H1 (cell line): ENCODE data around the gene SLC52A1. TPM values are rescaled to one million over a fixed set of nuclear protein-coding genes. Genes with fewer than 3 reads are reported as not detected.

ENCODE experiments used
- CTCF ChIA-PET: fragments of 300-600 bp; sonication (Branson Sonifier 250); formaldehyde crosslinking; loops from one replicate; lab custom pipeline; 2021; ENCODE audit not compliant: partially characterized antibody; lab: Charles Lee
- POLR2A ChIA-PET: fragments of 300-600 bp; sonication (Branson Sonifier 250); formaldehyde crosslinking; loops from one replicate; lab custom pipeline; 2021; ENCODE audit warnings: inconsistent platforms; ENCODE audit not compliant: partially characterized antibody; lab: Charles Lee
- DNase-seq, 2 experiments: peaks; one replicate each; pipeline versions ENCODE4 v3.0.0 to v3.0.0-alpha.2; 2010 to 2022; ENCODE audit warnings: low spot score in 2 of 2, low read depth in 1 of 2, mixed read lengths in 1 of 2
- FAIRE-seq: peaks from 2 replicates; lab custom pipeline; 2011; peaks lifted over from hg19 to GRCh38; lab: Jason Lieb, UNC
- H2AFZ ChIP-seq: 2 replicates; pipeline ENCODE4 v1.8.1; 2012; ENCODE audit warnings: low read length, inconsistent platforms
- H2AK5ac ChIP-seq: 2 replicates; pipeline ENCODE4 v1.6.1; 2013; ENCODE audit warnings: low read depth, low read length
- H2BK120ac ChIP-seq: replicated peaks from 2 replicates; pipeline ENCODE3; 2013; ENCODE audit warnings: low read depth, low read length, inconsistent platforms
- H2BK12ac ChIP-seq: 2 replicates; pipeline ENCODE4 v1.6.1; 2013; ENCODE audit warnings: low read depth, low read length
- H2BK15ac ChIP-seq: 2 replicates; pipeline ENCODE4 v1.6.1; 2013; ENCODE audit warnings: low read length
- H2BK20ac ChIP-seq: 2 replicates; pipeline ENCODE4 v1.6.1; 2013; ENCODE audit warnings: low read length
- H2BK5ac ChIP-seq: 2 replicates; pipeline ENCODE4 v1.6.1; 2013; ENCODE audit warnings: low read depth, low read length
- H3K14ac ChIP-seq: 2 replicates; pipeline ENCODE4 v1.6.1; 2013; ENCODE audit warnings: inconsistent platforms; ENCODE audit not compliant: insufficient read length
- H3K18ac ChIP-seq: 2 replicates; pipeline ENCODE4 v1.6.1; 2013; ENCODE audit warnings: low read length; ENCODE audit errors: extremely low read depth
- H3K23ac ChIP-seq: 2 replicates; pipeline ENCODE4 v1.6.1; 2013; ENCODE audit warnings: inconsistent platforms; ENCODE audit not compliant: insufficient read length
- H3K23me2 ChIP-seq: 2 replicates; pipeline ENCODE4 v1.6.1; 2013; ENCODE audit warnings: low read depth, low read length
- H3K27ac ChIP-seq: 2 replicates; pipeline ENCODE4 v1.6.1; 2011; ENCODE audit warnings: low read depth, low read length, inconsistent platforms
- H3K27me3 ChIP-seq, 4 experiments: replicated peaks in 1 of 4; 1 replicate in 1 of 4; 2 replicates in 3 of 4; pipeline versions ENCODE4 v1.6.1 to v1.8.1; 2011 to 2013; ENCODE audit warnings: low read length in 3 of 4, mild to moderate bottlenecking in 3 of 4, inconsistent platforms in 2 of 4, mixed read lengths in 2 of 4, moderate library complexity in 1 of 4; ENCODE audit not compliant: control insufficient read depth in 3 of 4, insufficient read depth in 3 of 4; ENCODE audit errors: extremely low read depth in 1 of 4
- H3K36me3 ChIP-seq, 4 experiments: 2 replicates each; pipeline versions ENCODE4 v1.6.1 to v1.8.1; 2011 to 2013; ENCODE audit warnings: mild to moderate bottlenecking in 4 of 4, low read length in 3 of 4, moderate library complexity in 2 of 4, control low read depth in 1 of 4, inconsistent platforms in 1 of 4; ENCODE audit not compliant: insufficient read depth in 4 of 4, control insufficient read depth in 2 of 4
- H3K4ac ChIP-seq: replicated peaks from 2 replicates; pipeline ENCODE3; 2013; ENCODE audit warnings: low read length, low read depth, mixed read lengths, inconsistent platforms; ENCODE audit not compliant: insufficient read length
- H3K4me1 ChIP-seq, 4 experiments: replicated peaks in 1 of 4; 1 replicate in 1 of 4; 2 replicates in 3 of 4; pipeline versions ENCODE4 v1.6.1 to v1.8.1; 2011 to 2013; ENCODE audit warnings: low read length in 3 of 4, inconsistent platforms in 2 of 4, mixed read lengths in 1 of 4; ENCODE audit not compliant: insufficient read depth in 4 of 4, control insufficient read depth in 3 of 4
- H3K4me2 ChIP-seq, 2 experiments: 2 replicates each; pipeline versions ENCODE4 v1.6.1 to v1.8.1; 2011 to 2013; ENCODE audit warnings: low read depth in 2 of 2, low read length in 2 of 2, control low read depth in 1 of 2, inconsistent platforms in 1 of 2, mild to moderate bottlenecking in 1 of 2; ENCODE audit not compliant: insufficient read depth in 1 of 2
- H3K4me3 ChIP-seq, 4 experiments: fragments of 200-600, 300-600 bp in 1 of 4; sonication (generic), shearing (Covaris generic), sonication (Bioruptor Twin) in 1 of 4; 2 replicates each; pipeline versions ENCODE4 v1.5.1 to v1.8.1; 2011 to 2016; ENCODE audit warnings: low read length in 4 of 4, low read depth in 3 of 4, control low read depth in 2 of 4, inconsistent platforms in 2 of 4, mild to moderate bottlenecking in 2 of 4, mixed read lengths in 1 of 4, moderate library complexity in 1 of 4; ENCODE audit not compliant: insufficient read depth in 2 of 4; ENCODE audit errors: extremely low read depth in 1 of 4
- H3K56ac ChIP-seq: replicated peaks from 2 replicates; pipeline ENCODE3; 2013; ENCODE audit warnings: low read depth, mild to moderate bottlenecking, mixed read lengths, low read length, inconsistent platforms; ENCODE audit not compliant: insufficient read length
- H3K79me1 ChIP-seq: 2 replicates; pipeline ENCODE4 v1.6.1; 2013; ENCODE audit warnings: low read depth, low read length, control low read depth
- H3K79me2 ChIP-seq, 2 experiments: 2 replicates each; pipeline versions ENCODE4 v1.6.1 to v1.8.1; 2012 to 2013; ENCODE audit warnings: low read length in 2 of 2, mild to moderate bottlenecking in 2 of 2, inconsistent platforms in 1 of 2; ENCODE audit not compliant: insufficient read depth in 2 of 2, control insufficient read depth in 1 of 2
- H3K9ac ChIP-seq, 4 experiments: replicated peaks in 1 of 4; 1 replicate in 1 of 4; 2 replicates in 3 of 4; pipeline versions ENCODE4 v1.6.1 to v1.8.1; 2011 to 2013; ENCODE audit warnings: low read depth in 3 of 4, low read length in 3 of 4, control low read depth in 2 of 4, mild to moderate bottlenecking in 2 of 4, moderate library complexity in 2 of 4, inconsistent platforms in 1 of 4; ENCODE audit errors: extremely low read depth in 1 of 4
- H3K9me3 ChIP-seq, 2 experiments: 2 replicates each; pipeline versions ENCODE4 v1.6.1 to v1.8.1; 2012 to 2013; ENCODE audit warnings: mild to moderate bottlenecking in 2 of 2, moderate library complexity in 2 of 2, control low read depth in 1 of 2, inconsistent platforms in 1 of 2, low read depth in 1 of 2, low read length in 1 of 2, mixed read lengths in 1 of 2; ENCODE audit not compliant: insufficient read depth in 2 of 2
- H4K20me1 ChIP-seq, 2 experiments: replicated peaks in 1 of 2; 2 replicates each; pipeline versions ENCODE3 to v1.8.1; 2011 to 2013; ENCODE audit warnings: inconsistent platforms in 2 of 2, low read length in 2 of 2, mild to moderate bottlenecking in 1 of 2; ENCODE audit not compliant: insufficient read depth in 2 of 2, control insufficient read depth in 1 of 2
- H4K5ac ChIP-seq: 2 replicates; pipeline ENCODE4 v1.6.1; 2013; ENCODE audit warnings: low read length, low read depth, mixed read lengths, inconsistent platforms; ENCODE audit not compliant: insufficient read length
- H4K8ac ChIP-seq: 2 replicates; pipeline ENCODE4 v1.8.0; 2013; ENCODE audit warnings: mild to moderate bottlenecking, moderate library complexity, low read length, inconsistent platforms; ENCODE audit not compliant: insufficient read depth; ENCODE audit errors: extremely low read depth
- H4K91ac ChIP-seq: replicated peaks from 2 replicates; pipeline ENCODE3; 2013; ENCODE audit warnings: low read length, mixed read lengths, inconsistent platforms; ENCODE audit not compliant: insufficient read length
- ASH2L ChIP-seq: fragments of 200-600, 300-600 bp; sonication (generic); IDR thresholded peaks from one replicate; pipeline ENCODE4 v1.7.1; 2017; ENCODE audit warnings: low read length
- SP2 ChIP-seq: IDR thresholded peaks from 2 replicates; pipeline ENCODE4 v1.6.1; 2012; ENCODE audit warnings: mild to moderate bottlenecking, low read length, inconsistent platforms
- TAF1 ChIP-seq: IDR thresholded peaks from 2 replicates; pipeline ENCODE4 v1.6.1; 2011; ENCODE audit warnings: mild to moderate bottlenecking, low read depth, low read length
- WGBS, 2 experiments: shearing (Covaris generic) in 1 of 2; methylation state at CpG; one replicate each; pipeline versions ENCODE4 v1.1.6 to v1.1.7; 2013 to 2015; ENCODE audit warnings: low lambda C conversion rate in 2 of 2, mixed read lengths in 2 of 2, inconsistent platforms in 1 of 2, low coverage in 1 of 2, missing lambda C conversion rate in 1 of 2; ENCODE audit not compliant: insufficient replicate concordance in 2 of 2, insufficient coverage in 1 of 2, insufficient read length in 1 of 2; ENCODE audit errors: extremely low coverage in 1 of 2, missing lambda C conversion rate in 1 of 2; 5-methylcytosine and 5-hydroxymethylcytosine counted together
- polyA plus RNA-seq, 7 experiments: library from polyadenylated mRNA; depleted of rRNA in 3 of 7; stranded (reverse) in 5 of 7; unstranded in 2 of 7; fragments of >200 nt in 5 of 7; fragments of 200-250 nt in 2 of 7; gene quantifications; 1 replicate in 5 of 7; 2 replicates in 1 of 7; 4 replicates in 1 of 7; pipeline versions ENCODE4 v1.2.1 to v1.2.3, GENCODE V29; 2011 to 2013; ENCODE audit warnings: missing spikeins in 2 of 7, mixed read lengths in 2 of 7
- total RNA-seq: library from RNA; stranded (reverse); fragmentation: NEBNext Ultra II Directional; extraction: Animal tissue kit (Norgen Biotek cat#: 25700); gene quantifications from 2 replicates; pipeline ENCODE4 v1.2.1, GENCODE V29; 2021
- TF ChIP-seq, protein P1 (sequence below): IDR thresholded peaks from 2 replicates; pipeline ENCODE4 v1.6.1; 2012; ENCODE audit warnings: inconsistent platforms

SLC52A1 gene
- total and polyA plus RNA-seq, 2 of the 8 experiments (the other 6 are each of a cell fraction or from before 2014, with no cell fraction given) = 0.61 to 0.67 TPM

DNA sequence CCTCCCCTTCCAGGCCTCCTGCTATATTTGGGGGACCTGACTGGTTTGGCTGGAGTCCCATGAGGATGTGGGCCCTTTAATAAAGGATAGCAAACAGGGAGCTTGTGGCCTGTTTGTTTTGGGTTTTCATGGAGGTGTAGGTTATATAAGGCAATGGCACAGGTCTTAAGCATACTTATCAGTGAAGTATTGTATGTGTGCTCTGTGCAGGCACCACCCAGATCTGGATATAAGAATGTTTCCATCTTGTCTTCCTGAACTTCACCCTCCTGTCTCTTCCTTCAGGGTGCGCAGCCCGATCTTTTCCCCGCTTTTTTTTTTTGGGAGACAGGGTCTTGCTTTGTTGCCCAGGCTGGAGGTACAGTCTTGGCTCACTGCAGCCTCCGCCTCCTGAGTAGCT lies 10.6 kb downstream of the SLC52A1 start:
- Histone ChIP-seq H4K20me1 (peaks cover 0 to 5% of the 10 kb centered on the region in 2 experiments), H3K4me3 (no peak overlapping the region), H3K79me1 (no peaks in the 10 kb centered on the region), H3K4ac (no peak overlapping the region), H3K18ac (no peak overlapping the region), H3K4me2 (no peak overlapping the region), H3K9me3 (no peaks in the 10 kb centered on the region), H3K23ac (no peak overlapping the region), H2BK20ac (no peak overlapping the region), H4K5ac (no peak overlapping the region), H3K79me2 (no peaks in the 10 kb centered on the region), H2AFZ (no peak overlapping the region), H3K56ac (no peak overlapping the region), H3K23me2 (no peaks in the 10 kb centered on the region), H2BK120ac (no peak overlapping the region), H3K14ac (no peak overlapping the region), H3K27ac (no peak overlapping the region), H2BK5ac (no peak overlapping the region), H3K36me3 (peaks cover 5 to 35% (median 21%) of the 10 kb centered on the region in 4 experiments), H3K27me3 (no peaks in the 10 kb centered on the region), H3K9ac (no peak overlapping the region), H2BK12ac (no peak overlapping the region), H4K91ac (no peak overlapping the region), H4K8ac (no peak overlapping the region), H3K4me1 (no peaks in the 10 kb centered on the region), H2BK15ac (no peak overlapping the region), H2AK5ac (no peak overlapping the region)
- 84% methylated on average over 4 of the region's 4 CpGs; no CpG with 5 or more reads in 1 of the 2 experiments for WGBS, 2 experiments
- DNase-seq (no peak), FAIRE-seq (no peak)
- ChIA-PET POLR2A (no interaction called here), CTCF (interaction anchor here (1.0 kb wide), 1 partner anchor 37 kb away, joined by 3 read pairs; no protein-coding TSS in a partner anchor)
- no peak for TF ChIP-seq TAF1
- TF ChIP-seq ASH2L = no peak
- TF ChIP-seq SP2 = no peak
- TF ChIP-seq, protein P1, sequence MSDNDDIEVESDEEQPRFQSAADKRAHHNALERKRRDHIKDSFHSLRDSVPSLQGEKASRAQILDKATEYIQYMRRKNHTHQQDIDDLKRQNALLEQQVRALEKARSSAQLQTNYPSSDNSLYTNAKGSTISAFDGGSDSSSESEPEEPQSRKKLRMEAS = no peak
